GM21576 (cell line): ENCODE data around the gene SYNE4.
"Not testable (repeated sequence)": the region's sequence is repeated elsewhere in the genome, so short reads cannot be mapped to it uniquely, and the experiment has no call there.

Experiments
- ATAC-seq: cut with Tn5 transposase; IDR thresholded peaks from one replicate; pipeline ENCODE4 v1.9.1; 2021; ENCODE audit warnings: mild to moderate bottlenecking, moderate library complexity; ENCODE audit not compliant: unreplicated experiment

SYNE4 gene

GRCh38 chr19:36008336-36008978, at the start of gene SYNE4:
SYNE4 (minus strand) TSS chr19:36008813; CDS start chr19:36008681, 132 bp downstream.
- ATAC-seq: no peak

GRCh38 chr19:36054733-36055686, 46.4 kb upstream of the SYNE4 start, which contains the start of gene WDR62:
WDR62 (plus strand) TSS chr19:36054897; CDS start chr19:36054972, 75 bp downstream.
- ATAC-seq: peak; percentile 71

GRCh38 chr19:36054119-36054732, 45.6 kb upstream of the SYNE4 start, which contains the start of gene THAP8:
THAP8 (minus strand) TSS chr19:36054285; CDS start chr19:36054217, 68 bp downstream.
- peak; percentile 77 for ATAC-seq

GRCh38 chr19:36051637-36052036, 43.0 kb upstream of the SYNE4 start:
- ATAC-seq: no peak

GRCh38 chr19:36051236-36051635, 42.6 kb upstream of the SYNE4 start:
- no peak for ATAC-seq

- no peak for ATAC-seq
Observed at GRCh38 chr19:36049080-36049698, 40.6 kb upstream of the SYNE4 start.

GRCh38 chr19:36047835-36048234, 39.2 kb upstream of the SYNE4 start:
- ATAC-seq: no peak

GRCh38 chr19:36046443-36047050, 37.9 kb upstream of the SYNE4 start:
- no peak for ATAC-seq

- ATAC-seq: no peak
Observed at GRCh38 chr19:36043952-36044351, 35.3 kb upstream of the SYNE4 start.

- ATAC-seq: no peak
Observed at GRCh38 chr19:36041831-36042230, 33.2 kb upstream of the SYNE4 start.

GRCh38 chr19:36041092-36041491, 32.5 kb upstream of the SYNE4 start:
- not testable (repeated sequence) for ATAC-seq

- ATAC-seq: no peak
Observed at GRCh38 chr19:36040495-36040894, 31.9 kb upstream of the SYNE4 start.

GRCh38 chr19:36032251-36033104, 23.9 kb upstream of the SYNE4 start, which contains the start of gene CLIP3:
CLIP3 (minus strand) TSS chr19:36032873; CDS start chr19:36032357, 516 bp downstream.
- no peak for ATAC-seq

GRCh38 chr19:36031308-36031707, 22.7 kb upstream of the SYNE4 start:
- no peak for ATAC-seq

- no peak for ATAC-seq
Observed at GRCh38 chr19:36030264-36031148, 21.9 kb upstream of the SYNE4 start.

GRCh38 chr19:36028313-36029041, 19.9 kb upstream of the SYNE4 start:
- ATAC-seq: no peak

GRCh38 chr19:36027696-36028095, 19.1 kb upstream of the SYNE4 start:
- no peak for ATAC-seq
